Measurements from ENCODE around the gene GLB1L2. TPM values are rescaled to one million over a fixed set of nuclear protein-coding genes. Genes with fewer than 3 reads are reported as not detected.

Gene GLB1L2
- total RNA-seq, 2 donors from 2014 or later: 2.5 to 4.1 TPM

DNA sequence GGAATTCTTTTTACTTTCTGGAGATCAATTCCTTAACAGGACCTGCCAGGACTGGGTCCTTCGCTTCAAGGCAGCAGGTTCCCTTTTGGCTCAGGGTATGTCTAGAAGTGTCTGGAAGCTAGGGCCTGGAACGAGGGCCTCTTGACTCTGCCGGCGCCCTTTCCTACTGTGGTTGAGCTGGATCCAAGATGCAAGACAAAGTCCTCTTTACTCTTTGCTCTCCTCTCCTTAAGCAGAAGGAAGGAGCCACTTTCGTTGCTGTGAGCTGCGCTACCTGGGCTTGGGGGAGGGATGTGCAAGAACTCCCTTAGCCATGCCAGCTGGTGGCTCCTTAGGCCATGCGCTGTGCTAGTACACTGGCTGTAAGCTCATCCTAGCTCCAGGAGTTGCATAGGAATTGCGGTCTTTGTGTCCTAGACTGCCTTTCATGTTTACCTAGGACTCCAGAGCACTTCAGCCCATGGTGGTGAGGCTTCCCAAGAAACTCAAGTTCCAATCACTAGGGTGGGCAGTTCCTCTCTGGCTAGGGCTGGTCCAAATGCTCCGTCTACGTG, 18.1 kb downstream of the GLB1L2 start:
- no peak for DNase-seq (ENCODE audit: low spot score)
- no peaks in the 10 kb centered on the region for H3K4me1 ChIP-seq (ENCODE audit: control insufficient read depth in 1 of 2, low read depth in 2 of 2)
- H3K36me3 ChIP-seq: no peaks in the 10 kb centered on the region
- no peak overlapping the region for H3K4me3 ChIP-seq
- TF ChIP-seq, protein P1, sequence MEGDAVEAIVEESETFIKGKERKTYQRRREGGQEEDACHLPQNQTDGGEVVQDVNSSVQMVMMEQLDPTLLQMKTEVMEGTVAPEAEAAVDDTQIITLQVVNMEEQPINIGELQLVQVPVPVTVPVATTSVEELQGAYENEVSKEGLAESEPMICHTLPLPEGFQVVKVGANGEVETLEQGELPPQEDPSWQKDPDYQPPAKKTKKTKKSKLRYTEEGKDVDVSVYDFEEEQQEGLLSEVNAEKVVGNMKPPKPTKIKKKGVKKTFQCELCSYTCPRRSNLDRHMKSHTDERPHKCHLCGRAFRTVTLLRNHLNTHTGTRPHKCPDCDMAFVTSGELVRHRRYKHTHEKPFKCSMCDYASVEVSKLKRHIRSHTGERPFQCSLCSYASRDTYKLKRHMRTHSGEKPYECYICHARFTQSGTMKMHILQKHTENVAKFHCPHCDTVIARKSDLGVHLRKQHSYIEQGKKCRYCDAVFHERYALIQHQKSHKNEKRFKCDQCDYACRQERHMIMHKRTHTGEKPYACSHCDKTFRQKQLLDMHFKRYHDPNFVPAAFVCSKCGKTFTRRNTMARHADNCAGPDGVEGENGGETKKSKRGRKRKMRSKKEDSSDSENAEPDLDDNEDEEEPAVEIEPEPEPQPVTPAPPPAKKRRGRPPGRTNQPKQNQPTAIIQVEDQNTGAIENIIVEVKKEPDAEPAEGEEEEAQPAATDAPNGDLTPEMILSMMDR (IDR thresholded peaks at IDR 0.05): no peak
- H3K27ac ChIP-seq: no peak overlapping the region
- ATAC-seq (ENCODE audit: insufficient number of reproducible peaks, low FRiP score, low read depth): no peak
- no peaks in the 10 kb centered on the region for H3K9me3 ChIP-seq
- no peaks in the 10 kb centered on the region for H3K27me3 ChIP-seq (replicated peaks; ENCODE audit: insufficient read depth)

DNA sequence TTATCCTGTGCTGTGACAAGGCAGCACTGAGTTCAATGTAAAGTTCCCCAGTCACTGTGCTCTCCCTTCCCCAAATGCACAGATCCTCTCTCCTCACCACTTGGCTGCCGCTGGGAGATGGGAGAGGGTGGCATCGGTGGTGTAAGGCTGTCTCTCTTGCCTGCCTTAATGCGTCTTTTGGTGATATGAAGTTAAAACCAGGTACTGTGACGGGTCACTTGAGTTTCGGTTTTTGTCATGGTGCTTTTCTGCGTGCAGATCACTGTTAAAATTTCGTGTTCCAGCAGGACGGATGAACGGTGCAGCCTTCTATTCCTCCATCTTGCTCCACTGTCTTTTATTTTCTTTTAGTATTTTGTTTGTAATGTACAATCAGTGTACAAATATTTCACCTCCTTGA, 18.6 kb downstream of the GLB1L2 start:
- Histone ChIP-seq H3K4me1 (ENCODE audit: control insufficient read depth in 1 of 2, low read depth in 2 of 2) (no peaks in the 10 kb centered on the region), H3K4me3 (no peak overlapping the region), H3K9me3 (no peaks in the 10 kb centered on the region), H3K27ac (no peak overlapping the region), H3K36me3 (no peaks in the 10 kb centered on the region), H3K27me3 (replicated peaks; ENCODE audit: insufficient read depth) (no peaks in the 10 kb centered on the region)
- ATAC-seq (ENCODE audit: insufficient number of reproducible peaks, low FRiP score, low read depth) (no peak), DNase-seq (ENCODE audit: low spot score) (no peak)
- TF ChIP-seq, protein P1 (IDR thresholded peaks at IDR 0.05): no peak

DNA sequence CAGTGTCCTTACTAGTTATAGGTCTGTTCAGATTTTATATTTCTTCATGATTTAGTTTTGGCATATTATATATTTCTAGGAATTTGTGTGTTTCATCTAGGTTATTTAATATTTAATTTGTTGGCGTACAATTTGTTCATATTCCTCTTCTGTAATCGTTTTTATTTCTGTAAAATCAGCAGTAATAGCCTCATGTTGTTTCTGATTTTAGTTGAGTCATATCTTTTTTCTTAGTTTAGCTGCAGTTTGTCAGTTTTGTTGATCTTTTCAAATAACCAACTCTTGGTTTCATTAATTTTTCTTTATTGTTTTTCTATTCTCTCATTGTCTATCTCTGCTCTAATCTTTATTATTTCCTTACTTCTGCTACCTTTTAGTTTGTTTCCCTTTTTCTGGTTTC, 20.3 kb downstream of the GLB1L2 start:
- Histone ChIP-seq H3K27me3 (replicated peaks; ENCODE audit: insufficient read depth) (no peaks in the 10 kb centered on the region), H3K4me1 (ENCODE audit: control insufficient read depth in 1 of 2, low read depth in 2 of 2) (no peaks in the 10 kb centered on the region), H3K27ac (no peak overlapping the region), H3K36me3 (no peaks in the 10 kb centered on the region), H3K4me3 (no peak overlapping the region), H3K9me3 (no peaks in the 10 kb centered on the region)
- DNase-seq (ENCODE audit: low spot score): no peak
- ATAC-seq (ENCODE audit: insufficient number of reproducible peaks, low FRiP score, low read depth): no peak
- TF ChIP-seq, protein P1 (IDR thresholded peaks at IDR 0.05): no peak

DNA sequence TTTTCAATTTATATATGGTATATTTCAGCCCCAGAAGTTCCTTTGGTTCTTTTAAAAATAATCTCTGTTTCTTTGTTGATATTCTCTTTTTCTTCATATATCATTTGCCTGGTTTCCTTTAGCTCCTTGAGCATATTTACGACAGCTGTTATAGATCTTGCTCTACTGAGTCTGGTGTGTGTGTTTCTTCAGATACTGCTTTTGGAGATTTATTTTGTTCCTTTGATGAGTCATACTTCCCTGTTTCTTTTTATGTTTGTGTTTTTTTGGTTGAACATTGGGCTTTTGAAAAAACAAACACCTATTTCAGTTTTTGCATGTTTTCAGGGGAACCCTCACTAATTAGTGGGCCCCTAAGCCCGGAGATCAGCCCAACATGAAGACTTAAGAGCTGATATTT, 23.3 kb downstream of the GLB1L2 start:
- Histone ChIP-seq H3K4me3 (no peak overlapping the region), H3K4me1 (ENCODE audit: control insufficient read depth in 1 of 2, low read depth in 2 of 2) (no peaks in the 10 kb centered on the region), H3K27ac (no peak overlapping the region), H3K36me3 (no peaks in the 10 kb centered on the region), H3K27me3 (replicated peaks; ENCODE audit: insufficient read depth) (no peaks in the 10 kb centered on the region), H3K9me3 (no peaks in the 10 kb centered on the region)
- ATAC-seq (ENCODE audit: insufficient number of reproducible peaks, low FRiP score, low read depth) (no peak), DNase-seq (ENCODE audit: low spot score) (no peak)
- TF ChIP-seq, protein P1 (IDR thresholded peaks at IDR 0.05): no peak

DNA sequence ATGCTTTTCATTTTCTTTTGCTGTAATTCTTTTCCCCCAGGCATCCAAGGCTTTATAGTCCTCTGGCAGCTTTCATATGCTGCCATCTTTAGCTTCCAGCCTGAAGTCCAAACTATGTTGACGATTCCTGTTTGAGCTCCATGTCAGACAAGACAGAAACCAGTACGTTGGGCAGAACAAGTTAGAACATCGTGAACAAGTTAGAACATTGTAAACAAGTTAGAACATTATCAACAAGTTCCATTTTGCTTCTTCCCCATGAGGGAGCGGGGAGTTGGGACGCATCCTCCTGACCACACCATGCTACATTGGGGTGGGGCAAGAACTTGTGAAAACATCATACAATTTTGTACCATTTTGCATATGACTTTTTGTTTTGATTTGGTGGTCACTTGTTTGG, 23.9 kb downstream of the GLB1L2 start:
- Histone ChIP-seq H3K4me1 (ENCODE audit: control insufficient read depth in 1 of 2, low read depth in 2 of 2) (no peaks in the 10 kb centered on the region), H3K27me3 (replicated peaks; ENCODE audit: insufficient read depth) (no peaks in the 10 kb centered on the region), H3K9me3 (no peaks in the 10 kb centered on the region), H3K27ac (no peak overlapping the region), H3K4me3 (no peak overlapping the region), H3K36me3 (no peaks in the 10 kb centered on the region)
- DNase-seq (ENCODE audit: low spot score): no peak
- TF ChIP-seq, protein P1 (IDR thresholded peaks at IDR 0.05): no peak
- no peak for ATAC-seq (ENCODE audit: insufficient number of reproducible peaks, low FRiP score, low read depth)
